GM21737 (cell line): ENCODE measurements around the gene ACTRT2.

ENCODE experiments used
- ATAC-seq: cut with Tn5 transposase; IDR thresholded peaks from one replicate; pipeline ENCODE4 v1.9.1; 2021; ENCODE audit warnings: mild to moderate bottlenecking, moderate library complexity; ENCODE audit not compliant: unreplicated experiment

ACTRT2 gene

DNA sequence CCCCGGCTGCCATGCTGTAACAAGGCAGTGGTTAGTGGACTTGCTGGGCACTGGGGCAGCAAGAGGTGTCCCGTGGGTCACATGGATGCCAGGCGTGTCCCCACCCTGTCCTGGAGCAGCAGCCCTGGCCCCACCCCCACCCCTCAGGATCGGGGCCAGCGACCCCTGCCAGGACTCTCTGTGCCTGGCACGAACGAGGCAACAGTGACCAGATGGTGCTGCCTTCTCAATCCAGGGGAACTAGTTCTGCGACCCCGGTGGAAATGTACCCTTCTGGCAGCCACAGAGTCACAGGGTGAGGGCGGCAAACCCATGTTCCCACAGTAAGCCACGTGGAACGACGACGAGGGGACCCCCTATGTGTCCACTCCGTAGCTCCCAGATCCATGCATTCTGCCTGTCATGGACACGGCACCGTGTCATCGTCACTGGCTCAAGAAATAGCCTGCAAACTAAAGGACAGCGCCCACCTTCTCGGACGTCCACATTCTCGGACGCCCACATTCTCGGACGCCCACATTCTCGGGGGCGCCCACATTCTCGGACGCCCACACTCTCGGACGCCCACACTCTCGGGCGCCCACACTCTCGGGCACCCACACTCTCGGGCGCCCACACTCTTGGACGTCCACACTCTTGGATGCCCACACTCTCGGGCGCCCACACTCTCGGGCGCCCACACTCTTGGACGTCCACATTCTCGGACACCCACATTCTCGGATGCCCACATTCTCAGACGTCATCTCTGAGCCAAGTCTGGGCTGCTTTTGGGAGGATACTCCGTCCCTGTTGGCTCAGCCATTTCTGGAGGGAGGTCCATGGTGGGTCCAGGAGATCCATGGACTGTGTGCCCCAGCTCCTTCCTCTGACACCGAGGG is 19.6 kb upstream of the ACTRT2 start:
- ATAC-seq, result no peak

DNA sequence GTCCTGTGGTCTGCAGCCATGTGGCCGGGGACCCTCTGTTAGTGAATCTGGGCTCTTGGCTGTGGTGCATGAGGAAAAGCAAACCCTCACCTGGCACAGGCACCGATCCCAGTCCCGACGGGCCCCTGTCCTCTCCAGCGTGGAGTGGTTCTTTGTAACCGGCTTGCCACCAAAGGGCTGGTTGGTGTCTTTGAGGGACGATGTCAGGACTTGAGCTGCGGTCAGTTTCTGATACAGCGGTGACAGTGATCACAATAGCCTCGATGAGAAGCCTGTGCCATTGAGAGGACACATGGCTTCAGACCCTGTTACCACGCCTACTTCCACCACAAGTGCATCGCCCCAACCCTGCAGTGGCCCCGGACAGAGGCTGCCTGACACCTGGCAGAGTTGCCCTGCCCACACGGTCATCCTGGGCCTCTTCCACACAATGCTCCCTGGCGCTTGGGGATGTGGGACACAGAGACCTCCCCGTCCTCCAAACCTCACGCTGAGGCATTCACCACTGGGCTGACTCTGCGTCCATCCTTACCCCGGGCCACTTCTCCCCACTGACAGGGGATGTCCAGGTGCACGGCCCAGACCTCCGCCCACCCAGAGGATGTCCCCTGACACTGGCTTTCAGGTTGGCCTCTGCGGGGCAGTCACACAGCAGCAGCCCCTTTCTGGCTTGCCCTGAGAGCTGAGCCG is 18.8 kb upstream of the ACTRT2 start:
- no peak for ATAC-seq

DNA sequence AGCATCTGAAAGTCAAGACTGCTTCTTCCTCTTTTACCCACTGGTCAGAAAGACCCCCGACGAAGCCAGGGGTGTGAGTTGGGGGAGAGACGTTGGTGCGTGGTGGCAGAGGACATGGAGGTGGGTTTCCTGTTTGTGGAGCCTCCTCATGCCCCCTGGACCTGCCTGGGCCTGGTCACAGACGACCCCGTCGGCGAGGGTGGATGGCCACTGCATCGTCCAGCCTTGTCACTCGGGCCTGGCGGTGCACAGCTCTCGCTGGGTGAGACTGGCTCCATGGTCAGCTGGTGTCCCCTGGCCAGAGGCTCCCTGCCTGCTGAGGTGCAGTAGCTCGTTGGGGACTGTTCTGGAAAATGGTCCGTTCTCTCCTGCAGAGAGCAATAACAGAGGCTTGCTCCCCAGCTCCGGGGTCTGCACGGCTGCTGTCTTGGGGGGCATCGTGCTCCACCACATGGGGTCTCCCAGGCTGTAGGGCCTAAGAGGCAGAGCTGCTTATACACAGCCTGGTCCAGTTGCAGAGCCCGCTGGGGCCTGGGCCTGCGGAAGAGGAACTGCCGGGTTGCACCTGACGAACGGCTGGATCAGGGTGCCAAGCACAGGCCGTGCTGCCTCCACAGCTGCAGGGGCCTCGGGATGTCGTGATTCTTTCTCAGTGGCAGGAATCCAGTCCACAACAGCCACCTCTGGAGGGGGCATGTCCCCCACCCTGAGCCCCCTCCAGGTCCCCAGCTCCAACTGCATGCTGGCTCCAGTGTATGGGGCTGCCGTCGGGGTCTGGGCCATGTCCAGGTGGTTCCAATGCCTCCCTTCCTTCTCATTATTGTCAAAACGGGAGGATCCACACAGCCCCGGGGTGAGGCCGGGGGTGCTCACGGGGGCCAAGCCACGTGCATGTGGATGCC is 18.0 kb upstream of the ACTRT2 start:
- ATAC-seq, result no peak

DNA sequence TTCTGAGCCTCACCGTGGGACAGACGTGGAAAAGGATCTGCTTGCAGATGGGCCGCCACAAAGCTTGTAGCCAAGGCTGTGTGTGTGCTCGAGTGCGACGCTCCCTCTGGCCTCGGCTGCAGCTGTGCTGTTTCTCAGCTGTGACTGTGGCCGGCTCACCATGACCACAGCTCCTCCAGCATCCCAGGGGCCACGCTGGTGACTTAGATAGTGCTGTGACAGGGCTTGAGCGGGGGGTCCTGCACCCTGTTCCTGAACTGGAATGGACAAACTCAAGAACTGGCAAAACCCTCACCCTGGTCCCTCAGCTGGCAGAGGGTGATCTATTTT is 17.4 kb upstream of the ACTRT2 start:
- ATAC-seq, result no peak

DNA sequence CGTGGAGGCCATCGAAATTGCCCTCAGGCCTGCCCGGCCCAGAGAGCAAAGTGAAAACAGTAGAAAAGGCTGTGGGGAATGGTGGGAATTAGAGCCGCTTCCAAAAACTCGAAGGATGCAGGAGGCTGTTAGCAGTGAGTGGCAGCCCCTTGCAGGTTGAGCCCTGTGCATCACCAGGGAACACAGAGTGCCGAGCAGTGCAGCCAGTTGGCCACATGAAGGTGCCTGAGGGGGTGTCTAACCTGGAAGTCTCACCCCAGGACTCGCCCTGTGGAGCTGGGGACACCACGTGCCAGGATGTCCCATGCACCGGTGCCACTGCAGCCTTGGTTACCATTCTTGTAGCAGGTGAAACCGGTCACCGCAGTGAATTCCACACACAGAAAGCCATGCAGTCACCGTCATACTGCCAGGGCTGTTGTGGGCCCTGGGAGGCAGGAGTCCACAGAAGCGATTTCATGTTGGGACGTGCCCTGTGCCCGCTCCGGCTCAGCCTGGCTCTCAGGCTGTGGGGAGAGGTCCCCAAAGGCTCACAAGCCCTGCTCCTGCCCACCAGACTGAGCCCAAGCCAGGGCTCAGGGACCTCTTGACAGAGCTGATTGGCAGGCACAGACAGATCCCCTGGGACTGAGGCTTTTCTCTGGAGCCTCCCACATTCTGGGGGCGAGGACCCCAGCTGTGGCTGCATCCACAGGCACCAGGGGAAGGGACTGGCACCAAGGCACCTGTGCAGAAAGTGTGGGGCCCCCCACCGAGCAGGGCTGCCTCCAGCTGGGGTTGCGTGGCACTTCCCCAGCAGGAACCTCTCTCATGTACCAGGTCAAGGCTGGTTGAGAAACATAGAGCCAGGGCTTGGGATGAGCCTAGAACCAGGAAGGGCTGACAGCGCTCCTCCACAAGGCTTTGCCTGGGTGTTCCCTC is 16.7 kb upstream of the ACTRT2 start:
- no peak for ATAC-seq

DNA sequence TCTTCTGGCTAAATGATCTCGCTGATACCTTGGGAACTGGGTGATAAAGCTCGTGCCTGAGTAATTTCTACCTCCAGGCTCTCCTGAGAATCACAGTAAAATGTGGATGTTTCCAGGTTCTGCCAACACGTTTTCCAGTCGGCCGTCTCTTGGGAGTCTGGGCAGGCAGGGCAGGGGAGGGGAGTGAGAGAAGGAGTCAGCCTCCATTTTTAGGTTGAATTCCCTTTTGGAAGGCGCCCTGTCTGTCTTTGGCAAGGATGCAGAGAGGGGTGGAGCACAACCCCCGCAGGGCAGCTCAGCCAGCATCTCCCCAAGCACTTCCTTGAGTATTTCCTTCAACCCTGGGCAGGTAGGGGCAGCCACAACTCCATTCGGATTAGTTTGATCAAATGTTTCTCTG is 15.5 kb upstream of the ACTRT2 start:
- no peak for ATAC-seq

DNA sequence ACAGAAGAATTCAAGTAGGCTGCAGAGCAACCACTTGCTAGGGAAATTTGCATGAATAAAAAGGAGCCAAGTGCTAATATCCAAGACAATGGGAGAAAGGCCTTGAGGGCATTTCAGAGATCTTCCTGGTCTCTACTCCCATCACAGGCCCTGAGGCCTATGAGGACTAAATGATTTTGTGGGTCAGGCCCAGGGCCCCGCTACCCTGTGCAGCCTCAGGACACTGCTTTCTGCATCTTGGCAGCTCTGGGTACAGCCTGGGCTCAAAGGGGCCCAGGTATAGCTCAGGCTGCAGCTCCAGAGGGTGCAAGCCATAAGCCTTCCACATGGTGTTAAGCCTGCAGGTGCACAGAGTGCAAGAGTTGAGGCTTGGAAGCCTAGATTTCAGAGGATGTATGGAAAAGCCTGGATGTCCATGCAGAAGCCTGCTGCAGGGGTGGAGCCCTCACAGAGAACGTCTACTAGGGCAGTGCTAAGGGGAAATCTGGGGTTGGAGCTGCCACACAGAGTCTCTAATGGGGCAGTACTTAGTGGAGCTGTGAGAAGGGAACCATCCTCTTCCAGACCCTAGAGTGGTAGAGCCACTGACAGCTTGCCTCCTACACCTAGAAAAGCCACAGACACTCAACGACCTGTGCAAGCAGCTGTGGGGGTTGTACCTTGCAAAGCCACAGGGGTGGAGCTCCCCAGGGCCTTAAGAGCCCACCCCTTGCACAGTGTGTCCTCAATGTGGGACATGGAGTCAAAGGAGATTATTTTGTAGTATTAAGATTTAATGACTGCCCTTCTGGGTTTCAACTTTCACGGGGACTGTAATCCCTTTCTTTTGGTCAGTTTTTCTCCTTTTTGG is 13.7 kb upstream of the ACTRT2 start:
- no peak for ATAC-seq

DNA sequence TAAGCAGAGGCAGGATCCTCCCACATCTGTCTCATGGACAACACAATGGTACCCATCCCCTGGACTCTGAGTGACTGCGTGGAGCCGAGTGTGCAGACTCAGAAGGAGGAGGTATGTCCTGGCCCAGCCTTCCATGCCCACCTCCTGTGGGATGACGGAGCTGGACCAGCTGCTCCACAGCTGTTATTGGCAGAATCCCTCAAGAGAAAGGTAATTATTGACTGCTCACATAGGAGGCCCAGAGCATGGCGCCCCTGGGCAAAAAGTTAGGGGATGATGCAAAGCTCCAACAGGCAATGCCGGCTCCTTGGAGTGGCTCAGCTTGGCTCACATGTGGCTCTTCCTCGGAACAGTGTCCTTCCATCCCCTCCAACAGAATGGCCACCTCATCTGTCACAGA is 12.2 kb upstream of the ACTRT2 start:
- ATAC-seq, result no peak

DNA sequence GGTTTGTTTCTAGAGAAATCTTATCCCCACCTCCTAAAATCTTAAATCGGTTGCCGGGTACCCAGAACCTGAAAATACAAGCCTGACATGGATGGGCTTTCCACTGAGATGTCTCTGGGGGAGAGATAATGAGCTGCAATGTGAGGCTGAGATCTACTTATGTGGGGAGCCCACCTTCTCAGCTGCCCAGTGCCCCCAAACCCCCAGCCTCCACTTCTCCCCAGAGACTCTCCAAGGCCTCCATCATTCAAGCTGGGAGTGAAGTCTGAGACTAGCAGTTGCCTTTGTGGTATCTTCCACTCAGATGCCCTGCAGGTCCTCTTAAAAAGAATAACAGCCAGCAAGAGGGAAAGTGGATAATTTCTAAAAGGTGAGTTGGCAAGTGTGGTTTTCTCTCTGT is 11.7 kb upstream of the ACTRT2 start:
- no peak for ATAC-seq

DNA sequence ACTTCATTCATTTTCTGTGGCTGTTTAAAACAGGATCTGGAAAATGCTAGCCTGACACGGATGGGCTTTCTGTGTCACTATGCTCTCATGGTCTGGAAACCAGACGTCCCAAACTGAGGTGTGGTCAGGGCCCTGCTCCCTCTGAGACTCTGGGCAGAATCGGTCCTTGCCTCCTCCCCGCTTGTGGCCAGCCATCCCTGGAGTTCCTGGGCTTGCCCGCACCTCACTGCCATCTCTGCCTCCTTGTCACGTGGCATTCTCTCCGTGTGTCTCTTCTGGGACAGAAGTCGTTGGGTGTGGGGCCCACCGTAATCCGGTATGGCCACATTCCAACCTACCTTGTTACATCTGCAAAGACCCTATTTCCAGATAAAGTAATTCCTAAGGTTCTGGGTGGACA is 10.1 kb upstream of the ACTRT2 start:
- no peak for ATAC-seq

DNA sequence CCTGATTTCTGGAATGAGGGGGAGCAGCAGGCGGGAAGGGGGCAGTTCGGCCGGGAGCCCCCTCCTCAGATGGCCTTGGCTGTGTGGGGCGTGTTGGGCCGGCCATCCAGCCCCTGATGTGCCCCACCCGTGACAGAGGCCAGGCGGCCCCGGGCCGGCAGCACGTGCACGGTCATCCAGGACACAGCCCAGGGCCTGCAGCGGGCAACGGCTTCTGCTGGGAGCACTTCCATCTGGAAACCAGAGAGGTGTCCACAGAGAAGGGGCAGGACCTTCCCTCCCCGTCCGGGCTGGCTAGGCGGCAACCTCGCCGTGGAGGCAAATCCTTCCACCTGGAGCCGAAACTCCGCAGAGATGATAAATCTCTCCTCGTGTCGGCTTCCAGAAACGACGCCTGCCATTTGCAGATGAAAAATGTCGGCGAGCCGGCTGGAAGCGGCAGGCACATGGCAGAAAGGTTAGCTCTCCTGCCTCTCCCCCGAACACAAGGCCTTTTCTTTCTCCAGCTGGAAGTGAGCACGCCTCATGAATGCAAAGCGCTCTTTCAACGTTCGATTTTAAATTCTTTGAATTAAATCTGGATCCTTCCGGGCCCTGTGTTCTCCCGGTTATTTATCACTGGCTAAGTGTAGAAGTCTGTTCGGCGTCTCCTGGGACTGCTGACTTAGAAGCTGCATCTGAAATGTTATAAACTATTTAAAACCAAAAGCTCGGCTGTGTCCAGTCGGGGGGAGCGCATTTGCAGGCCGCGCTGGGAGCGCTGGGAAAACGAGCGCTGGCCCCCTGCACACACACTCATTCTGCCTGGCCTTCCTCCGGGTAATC is 9.4 kb upstream of the ACTRT2 start:
- no peak for ATAC-seq

DNA sequence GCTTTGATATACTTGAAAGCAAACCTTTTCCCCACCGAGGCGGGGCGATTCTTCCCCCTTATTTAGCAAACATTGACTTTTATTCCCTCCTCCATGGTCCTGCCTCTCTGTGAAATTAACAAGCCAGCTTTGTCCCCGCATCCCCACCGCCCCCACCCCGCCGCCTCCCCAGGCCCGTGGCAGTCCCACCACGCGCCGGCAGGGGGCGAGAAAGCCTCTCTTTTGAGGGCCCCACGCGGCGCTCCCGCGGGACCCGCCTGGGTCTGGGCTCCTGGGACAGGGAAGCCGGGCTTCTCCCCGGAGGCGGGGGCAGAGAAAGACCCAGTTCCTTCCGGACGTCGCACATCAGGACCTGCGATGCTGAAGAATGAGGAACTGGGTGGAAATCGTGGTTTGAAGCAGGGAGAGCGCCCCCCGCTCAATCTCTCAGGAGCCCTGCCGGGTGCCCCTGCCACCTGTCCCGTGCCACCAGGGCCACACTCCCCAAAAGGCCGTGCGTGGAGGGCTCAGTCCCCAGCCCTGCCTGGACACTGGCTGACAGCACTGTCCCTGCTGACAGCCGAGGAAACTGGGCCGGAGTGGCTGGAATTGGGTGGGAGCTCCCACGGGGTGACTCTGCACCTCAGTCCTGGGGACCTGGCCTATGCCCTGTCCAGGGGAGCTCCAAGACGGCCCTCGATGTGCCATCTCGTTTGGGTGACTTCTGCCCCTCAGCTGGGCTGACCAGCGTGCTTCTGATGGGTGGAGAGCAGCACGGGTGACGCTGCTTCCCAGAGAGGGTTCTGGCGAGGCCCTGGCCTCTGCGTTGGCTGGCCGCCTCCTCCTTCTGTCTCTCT is 8.6 kb upstream of the ACTRT2 start:
- ATAC-seq, result no peak

DNA sequence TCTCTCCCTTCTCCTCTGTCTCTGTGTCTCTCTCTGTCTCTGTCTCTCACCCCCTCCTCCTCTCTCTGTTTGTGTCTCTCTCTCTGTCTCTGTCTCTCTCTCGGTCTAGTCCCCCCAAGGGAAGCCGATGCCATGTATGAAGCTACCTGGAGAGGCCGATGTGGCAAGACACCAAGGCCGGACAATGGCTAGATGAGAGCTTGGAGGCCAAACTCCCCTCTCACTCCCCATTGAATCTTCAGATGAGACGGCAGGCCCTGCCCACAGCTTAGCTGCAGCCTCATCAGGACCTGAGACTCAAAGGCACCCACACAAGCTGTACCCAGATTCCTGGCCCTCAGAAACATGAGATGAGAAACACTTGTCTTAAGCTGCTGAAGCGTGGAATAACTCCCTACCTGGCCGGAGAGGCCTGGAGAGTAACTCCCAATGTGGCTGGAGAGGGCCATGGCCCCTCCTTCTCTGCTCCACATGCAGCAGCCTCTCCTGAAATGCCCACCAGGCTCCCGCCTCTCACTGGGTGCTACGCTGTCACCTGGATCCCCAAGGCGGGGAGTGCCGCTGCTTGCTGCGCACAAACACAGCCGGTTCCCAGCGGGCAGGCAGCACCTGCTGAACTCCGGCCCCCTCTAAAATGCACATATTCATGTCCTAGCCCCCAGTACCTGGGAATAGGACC is 7.8 kb upstream of the ACTRT2 start:
- no peak for ATAC-seq

DNA sequence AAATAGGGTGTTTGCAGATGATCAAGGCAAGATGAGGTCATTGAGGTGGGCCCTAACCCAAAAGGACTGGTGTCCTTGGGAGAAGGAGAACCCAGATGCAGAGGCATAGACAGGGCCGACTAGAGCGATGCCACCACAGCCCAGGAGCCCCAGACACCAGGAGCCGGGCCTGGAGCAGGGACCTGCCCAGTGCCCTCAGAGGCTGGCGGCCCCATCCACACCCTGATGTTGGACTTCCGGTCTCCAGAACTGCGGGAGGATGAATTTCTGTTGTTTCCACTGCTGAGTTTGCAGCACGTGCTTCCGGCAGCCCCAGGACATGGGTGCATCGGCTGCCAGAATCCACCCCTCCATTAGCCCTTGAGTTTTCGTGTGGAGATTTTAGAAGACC is 7.2 kb upstream of the ACTRT2 start:
- ATAC-seq, result no peak

DNA sequence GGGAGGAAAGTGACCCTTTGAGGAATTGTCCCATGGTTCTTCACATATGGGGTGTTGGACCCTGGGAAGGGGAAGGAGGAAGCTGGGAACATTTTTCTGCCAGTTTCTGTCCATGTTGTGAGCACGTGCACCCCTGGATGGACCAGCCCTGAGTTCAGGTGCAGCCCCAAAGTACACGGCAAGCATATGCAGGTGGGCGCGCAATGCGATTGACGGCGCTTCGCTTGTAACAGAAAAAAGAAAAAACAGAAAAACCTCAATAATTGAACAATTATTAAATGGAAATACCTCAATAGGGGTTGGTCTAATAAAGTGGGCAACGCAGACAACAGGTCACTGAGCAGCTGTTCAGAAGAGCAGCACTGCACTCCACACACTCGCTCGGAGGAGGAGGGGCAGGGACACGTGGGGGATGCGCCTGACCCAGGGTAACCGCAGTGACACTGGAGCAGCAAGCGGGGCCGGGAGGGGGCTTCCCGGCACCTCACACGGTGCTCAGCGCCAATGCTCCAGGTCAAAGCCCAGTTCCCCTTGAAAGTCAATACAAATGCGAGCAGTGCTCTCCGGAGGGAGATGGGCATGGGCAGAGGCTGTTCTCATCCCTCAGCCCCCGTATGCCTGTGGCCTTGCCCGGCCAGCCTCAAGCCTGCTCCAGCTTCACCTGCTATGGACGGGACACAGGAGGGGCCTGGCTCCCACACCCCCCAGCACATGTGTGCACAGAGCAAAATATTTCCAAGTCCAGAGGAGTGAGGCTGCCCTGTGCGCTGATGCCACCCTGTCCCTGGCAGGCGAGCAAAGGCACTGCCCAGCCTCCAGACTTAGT is 6.6 kb upstream of the ACTRT2 start:
- no peak for ATAC-seq

DNA sequence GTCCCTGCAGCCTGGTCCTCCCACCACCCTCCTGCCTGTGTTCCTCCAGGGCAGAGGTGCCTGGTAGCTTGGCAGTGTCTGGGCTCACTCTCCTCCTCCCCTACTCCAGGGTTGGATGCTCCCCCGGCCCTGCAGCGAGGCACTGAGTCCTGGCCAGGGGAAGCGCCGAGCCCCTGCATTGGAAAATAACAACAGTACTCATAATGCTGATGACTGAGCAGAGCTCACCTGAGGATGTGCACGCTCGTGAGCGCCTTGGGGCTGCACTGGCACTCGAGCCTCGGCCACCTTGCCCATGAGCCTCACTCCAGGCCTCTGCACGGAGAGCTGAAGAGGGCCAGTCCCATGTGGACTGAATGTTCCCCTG is 6.0 kb upstream of the ACTRT2 start:
- ATAC-seq, result no peak

DNA sequence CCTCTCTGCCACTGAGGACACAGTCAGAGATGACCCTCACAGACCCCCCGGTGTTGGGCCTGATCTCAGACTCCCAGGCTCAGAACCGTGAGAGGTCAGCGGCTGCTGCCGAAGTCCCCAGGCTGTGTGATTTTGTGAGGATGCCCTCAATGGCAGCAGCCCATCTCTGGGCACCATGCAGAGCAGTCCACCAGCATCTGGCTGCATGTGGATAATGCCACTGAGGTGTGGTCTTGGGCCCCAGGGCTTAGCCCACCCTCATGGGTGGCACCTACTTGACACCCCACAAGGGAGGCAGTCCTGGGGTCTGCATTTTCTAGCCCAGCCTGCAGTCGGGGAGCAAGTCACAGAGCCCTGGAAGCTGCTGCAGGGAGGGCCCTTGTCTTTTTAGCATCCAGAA is 5.5 kb upstream of the ACTRT2 start:
- ATAC-seq, result no peak
